PC-3 (cell line): ENCODE measurements around the gene LGALS7B. TPM values are rescaled to one million over a fixed set of nuclear protein-coding genes. Genes with fewer than 3 reads are reported as not detected.
"Not testable (repeated sequence)": the region's sequence is repeated elsewhere in the genome, so short reads cannot be mapped to it uniquely, and the experiment has no call there.

Experiments used
- ATAC-seq: fragments of 200-7000 bp; cut with Tn5 transposase; 2 replicates; pipeline ENCODE4 v1.9.1; 2020; ENCODE audit warnings: mild to moderate bottlenecking, moderate library complexity
- BruUV-seq: library from RNA; stranded (reverse); fragments of 400-500 nt; replicated peaks from 2 replicates; lab custom pipeline; 2021; lab: Mats Ljungman, UMichigan
- CTCF ChIA-PET: fragments of 300-600 bp; sonication (Branson Sonifier 250); formaldehyde crosslinking; loops from one replicate; lab custom pipeline; 2022; ENCODE audit warnings: antibody characterized with exemption; lab: Charles Lee
- POLR2A ChIA-PET: fragments of 300-600 bp; sonication (Branson Sonifier 250); formaldehyde crosslinking; loops from one replicate; lab custom pipeline; 2022; ENCODE audit warnings: antibody characterized with exemption; ENCODE audit not compliant: unreplicated experiment; lab: Charles Lee
- DNase-seq: peaks from one replicate; pipeline ENCODE4 v3.0.0-alpha.2; 2015
- H2AFZ ChIP-seq: fragments of 300-600 bp; sonication (generic); 2 replicates; pipeline ENCODE4 v1.6.0; 2016; ENCODE audit warnings: antibody characterized with exemption, low read length
- H3F3A ChIP-seq: fragments of 300-600 bp; sonication (generic); one replicate; pipeline ENCODE4 v1.6.0; 2017; ENCODE audit warnings: antibody characterized with exemption, low read length, control low read depth, mild to moderate bottlenecking; ENCODE audit not compliant: unreplicated experiment
- H3K27ac ChIP-seq: fragments of 300-600 bp; sonication (generic); 2 replicates; pipeline ENCODE4 v1.5.1; 2016; ENCODE audit warnings: mild to moderate bottlenecking, low read length
- H3K27me3 ChIP-seq: fragments of 300-600 bp; sonication (generic); 2 replicates; pipeline ENCODE4 v1.6.1; 2016; ENCODE audit warnings: low read length, mixed read lengths
- H3K36me3 ChIP-seq: fragments of 300-600 bp; sonication (generic); 2 replicates; pipeline ENCODE4 v1.6.1; 2016; ENCODE audit warnings: low read depth, mixed run types, low read length, mixed read lengths
- H3K4me1 ChIP-seq: fragments of 300-600 bp; sonication (generic); 2 replicates; pipeline ENCODE4 v1.5.1; 2016; ENCODE audit warnings: low read length; ENCODE audit not compliant: insufficient read depth
- H3K4me2 ChIP-seq: fragments of 300-600 bp; sonication (generic); 2 replicates; pipeline ENCODE4 v1.6.0; 2016; ENCODE audit warnings: low read length
- H3K4me3 ChIP-seq: fragments of 300-600 bp; sonication (generic); 2 replicates; pipeline ENCODE4 v1.5.1; 2016; ENCODE audit warnings: mild to moderate bottlenecking, low read length, mixed read lengths
- H3K79me2 ChIP-seq: fragments of 300-600 bp; sonication (generic); 2 replicates; pipeline ENCODE4 v1.6.1; 2017; ENCODE audit warnings: low read length, mixed read lengths
- H3K9ac ChIP-seq: fragments of 300-600 bp; sonication (generic); 2 replicates; pipeline ENCODE4 v1.6.0; 2016; ENCODE audit warnings: mild to moderate bottlenecking, low read length
- H3K9me2 ChIP-seq: fragments of 300-600 bp; sonication (generic); replicated peaks from 2 replicates; pipeline ENCODE4 v1.6.1; 2016; ENCODE audit warnings: mixed run types, low read length, mixed read lengths
- H3K9me3 ChIP-seq: fragments of 300-600 bp; sonication (generic); 2 replicates; pipeline ENCODE4 v1.6.1; 2016; ENCODE audit warnings: low read length, mixed read lengths
- H4K20me1 ChIP-seq: fragments of 300-600 bp; sonication (generic); 2 replicates; pipeline ENCODE4 v1.6.1; 2016; ENCODE audit warnings: low read length, mixed read lengths
- EZH2 ChIP-seq: fragments of 300-600 bp; sonication (generic); IDR thresholded peaks from one replicate; pipeline ENCODE4 v1.6.1; 2017; ENCODE audit warnings: antibody characterized with exemption, mild to moderate bottlenecking, low read length; ENCODE audit not compliant: unreplicated experiment
- EZH2phosphoT487 ChIP-seq: fragments of 300-600 bp; sonication (generic); IDR thresholded peaks from 2 replicates; pipeline ENCODE4 v1.6.1; 2018; ENCODE audit warnings: mild to moderate bottlenecking, antibody characterized with exemption, low read length, borderline replicate concordance
- intact Hi-C: fragments of 100-400 bp; cut with micrococcal nuclease; formaldehyde crosslinking; loops from 2 replicates; pipeline ENCODE4 v1.9.0; 2023
- total RNA-seq: library from RNA; depleted of rRNA; stranded (reverse); fragments of >200 nt; gene quantifications from 2 replicates; pipeline ENCODE4 v1.2.3, GENCODE V29; 2014
- TF ChIP-seq, protein P1 (sequence below): fragments of 300-600 bp; sonication (generic); conservative IDR thresholded peaks from 2 replicates; pipeline ENCODE4 v1.5.1; 2017; ENCODE audit warnings: antibody characterized with exemption, low read depth, mild to moderate bottlenecking, low read length

The LGALS7B gene
- total RNA-seq, 1 experiment from 2014 or later: not detected

GRCh38 chr19:38769635-38770211 lies 19.3 kb upstream of the LGALS7B start:
- Histone ChIP-seq H4K20me1 (no peaks in the 10 kb centered on the region), H3K4me1 (no peaks in the 10 kb centered on the region), H3K36me3 (no peaks in the 10 kb centered on the region), H3K4me2 (no peak overlapping the region), H2AFZ (no peak overlapping the region), H3K4me3 (no peak overlapping the region), H3K27ac (no peak overlapping the region), H3K79me2 (no peaks in the 10 kb centered on the region), H3K9me2 (no peaks in the 10 kb centered on the region), H3K9ac (no peak overlapping the region), H3F3A (no peaks in the 10 kb centered on the region), H3K9me3 (no peaks in the 10 kb centered on the region), H3K27me3 (no peaks in the 10 kb centered on the region)
- no peak for DNase-seq
- ATAC-seq: no peak
- intact Hi-C loops: no loop called here
- no peak for TF ChIP-seq EZH2
- no peak for TF ChIP-seq EZH2phosphoT487
- TF ChIP-seq, protein P1, sequence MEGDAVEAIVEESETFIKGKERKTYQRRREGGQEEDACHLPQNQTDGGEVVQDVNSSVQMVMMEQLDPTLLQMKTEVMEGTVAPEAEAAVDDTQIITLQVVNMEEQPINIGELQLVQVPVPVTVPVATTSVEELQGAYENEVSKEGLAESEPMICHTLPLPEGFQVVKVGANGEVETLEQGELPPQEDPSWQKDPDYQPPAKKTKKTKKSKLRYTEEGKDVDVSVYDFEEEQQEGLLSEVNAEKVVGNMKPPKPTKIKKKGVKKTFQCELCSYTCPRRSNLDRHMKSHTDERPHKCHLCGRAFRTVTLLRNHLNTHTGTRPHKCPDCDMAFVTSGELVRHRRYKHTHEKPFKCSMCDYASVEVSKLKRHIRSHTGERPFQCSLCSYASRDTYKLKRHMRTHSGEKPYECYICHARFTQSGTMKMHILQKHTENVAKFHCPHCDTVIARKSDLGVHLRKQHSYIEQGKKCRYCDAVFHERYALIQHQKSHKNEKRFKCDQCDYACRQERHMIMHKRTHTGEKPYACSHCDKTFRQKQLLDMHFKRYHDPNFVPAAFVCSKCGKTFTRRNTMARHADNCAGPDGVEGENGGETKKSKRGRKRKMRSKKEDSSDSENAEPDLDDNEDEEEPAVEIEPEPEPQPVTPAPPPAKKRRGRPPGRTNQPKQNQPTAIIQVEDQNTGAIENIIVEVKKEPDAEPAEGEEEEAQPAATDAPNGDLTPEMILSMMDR: no peak
- CTCF ChIA-PET: no interaction called here
- no TSS peak for BruUV-seq
- POLR2A ChIA-PET: no interaction called here

DNA sequence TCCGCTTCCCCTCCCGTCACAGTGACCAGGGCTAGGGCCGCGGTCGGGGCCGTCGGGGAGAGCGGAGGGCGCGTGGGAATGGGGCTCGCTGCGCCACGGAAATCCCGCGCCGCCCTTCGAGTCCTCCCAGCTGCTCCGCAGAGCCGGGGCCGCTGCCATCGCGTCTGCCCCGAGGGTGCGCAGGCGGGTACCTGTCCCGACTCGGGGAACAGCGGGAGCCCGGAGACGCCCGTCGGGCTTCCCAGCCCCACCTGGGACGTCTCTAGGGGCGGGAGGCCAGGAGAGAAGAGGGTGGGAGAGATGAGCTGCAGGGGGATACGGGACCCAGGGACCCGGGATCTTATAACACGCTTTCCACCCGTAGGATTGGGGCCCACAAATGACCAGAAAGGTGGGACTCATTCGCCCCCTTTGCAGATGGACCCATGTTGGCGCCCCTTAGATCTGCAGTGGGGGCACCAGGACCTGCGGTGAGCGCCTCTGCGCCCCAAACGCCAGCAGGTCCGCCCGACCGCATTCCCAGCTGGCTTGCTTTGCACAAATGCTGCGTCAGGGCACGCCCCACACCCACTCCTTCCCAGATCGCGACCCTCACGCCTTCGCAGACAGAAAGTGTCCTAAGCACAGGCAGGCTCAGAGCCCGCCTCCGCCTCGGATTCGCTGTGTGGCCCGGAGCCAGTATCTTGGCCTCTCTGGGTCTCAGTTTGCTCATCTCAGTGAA lies 18.6 kb upstream of the LGALS7B start:
- H3K9me3 ChIP-seq, H4K20me1 ChIP-seq, POLR2A ChIA-PET, DNase-seq, H3K4me2 ChIP-seq, H3F3A ChIP-seq, H3K27ac ChIP-seq, H3K9ac ChIP-seq, H3K4me1 ChIP-seq, H3K79me2 ChIP-seq, H2AFZ ChIP-seq, H3K27me3 ChIP-seq, CTCF ChIA-PET, H3K36me3 ChIP-seq, BruUV-seq, ATAC-seq, H3K4me3 ChIP-seq, H3K9me2 ChIP-seq, intact Hi-C loops: not testable (repeated sequence)

DNA sequence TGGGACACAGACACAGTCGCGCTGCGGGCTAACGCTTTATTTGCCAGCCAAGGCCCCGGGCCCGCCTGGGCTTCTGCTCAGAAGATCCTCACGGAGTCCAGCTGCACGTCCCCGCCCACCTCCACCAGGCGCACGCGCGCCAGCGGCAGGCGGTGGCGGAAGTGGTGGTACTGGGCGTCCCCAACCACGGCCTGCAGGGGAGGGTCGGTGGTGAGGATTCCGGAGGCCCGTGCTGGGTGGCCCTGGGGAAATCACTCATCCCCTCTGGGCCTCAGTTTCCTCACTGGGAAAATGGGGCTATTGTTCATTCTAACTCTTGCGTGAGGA lies 18.1 kb upstream of the LGALS7B start:
- H3K36me3 ChIP-seq, H3K9ac ChIP-seq, H3K4me1 ChIP-seq, H3K9me2 ChIP-seq, H3K79me2 ChIP-seq, H3K4me2 ChIP-seq, H3K9me3 ChIP-seq, H3K27ac ChIP-seq, POLR2A ChIA-PET, H3F3A ChIP-seq, CTCF ChIA-PET, DNase-seq, H2AFZ ChIP-seq, H4K20me1 ChIP-seq, H3K27me3 ChIP-seq, BruUV-seq, intact Hi-C loops, H3K4me3 ChIP-seq: not testable (repeated sequence)
- 0 out of 2 replicates have a peak, but pooled peaks have one; percentile 29 for ATAC-seq

DNA sequence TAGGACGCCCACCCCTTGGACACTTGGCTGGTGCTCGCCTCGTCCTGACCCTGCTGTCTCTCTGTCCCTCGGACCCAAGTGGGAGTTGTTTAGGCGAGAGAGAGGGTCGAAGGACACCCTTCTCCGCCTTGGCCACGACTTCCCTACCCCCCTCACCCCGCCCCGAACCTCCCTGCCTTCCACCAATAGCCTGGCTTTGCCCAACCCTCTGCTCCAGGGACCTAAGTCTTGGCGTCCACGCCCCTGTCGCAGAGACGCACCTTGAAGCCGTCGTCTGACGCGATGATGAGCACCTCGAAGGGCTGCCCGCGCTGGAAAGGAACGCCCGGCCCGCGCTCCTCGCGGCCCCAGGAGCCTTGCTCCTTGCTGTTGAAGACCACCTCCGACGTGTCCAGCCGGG lies 17.4 kb upstream of the LGALS7B start:
- H3K27ac ChIP-seq, H3K4me2 ChIP-seq, H3K4me1 ChIP-seq, CTCF ChIA-PET, DNase-seq, ATAC-seq, H3K9me2 ChIP-seq, POLR2A ChIA-PET, H3K4me3 ChIP-seq, H3K9ac ChIP-seq, H3K9me3 ChIP-seq, BruUV-seq, H3F3A ChIP-seq, intact Hi-C loops, H3K36me3 ChIP-seq, H3K79me2 ChIP-seq, H3K27me3 ChIP-seq, H2AFZ ChIP-seq, H4K20me1 ChIP-seq: not testable (repeated sequence)
